Ovary (tissue), 9 donors: ENCODE results near the gene TAAR6. TPM values are rescaled to one million over a fixed set of nuclear protein-coding genes. Genes with fewer than 3 reads are reported as not detected.
"Not testable (repeated sequence)": the region's sequence is repeated elsewhere in the genome, so short reads cannot be mapped to it uniquely, and the experiment has no call there.

ENCODE experiments used
- DNase-seq, 5 donors: peaks; one replicate each; pipeline ENCODE4 v3.0.0-alpha.2; 2019 to 2020
- H3K27ac ChIP-seq, 2 donors: fragments of 200-600 bp; one replicate each; pipeline versions ENCODE4 v1.5.1 to v1.8.0; 2019 to 2022
- H3K27me3 ChIP-seq: fragments of 200-600 bp; one replicate; pipeline ENCODE4 v1.8.0; 2022
- H3K36me3 ChIP-seq: fragments of 200-600 bp; sonication (generic); one replicate; pipeline ENCODE4 v1.5.1; 2019
- H3K4me1 ChIP-seq: one replicate; pipeline ENCODE4 v1.8.1; 2013; ENCODE audit warnings: mild to moderate bottlenecking, moderate library complexity; ENCODE audit not compliant: insufficient read depth
- H3K4me3 ChIP-seq: fragments of 200-600 bp; sonication (generic); one replicate; pipeline ENCODE4 v1.5.1; 2017
- H3K9me3 ChIP-seq, 2 donors: fragments of 200-600 bp in 1 of 2; sonication (generic) in 1 of 2; one replicate each; pipeline versions ENCODE4 v1.5.1 to v1.8.1; 2013 to 2019; ENCODE audit warnings: mild to moderate bottlenecking in 1 of 2, moderate library complexity in 1 of 2
- EP300 ChIP-seq: sonication (generic); formaldehyde crosslinking; IDR thresholded peaks from one replicate; pipeline ENCODE4 v1.6.1; 2017; ENCODE audit warnings: antibody characterized with exemption
- POLR2A ChIP-seq: fragments of 450-650 bp; IDR thresholded peaks from one replicate; pipeline ENCODE4 v1.6.1; 2017; ENCODE audit warnings: antibody characterized with exemption, mild to moderate bottlenecking, moderate library complexity
- WGBS, 3 donors: extraction: QIAGEN DNeasy Blood & Tissue Kit in 1 of 3; methylation state at CpG; one replicate each; pipeline versions ENCODE4 v1.1.5 to v1.1.7; 2013 to 2017; 5-methylcytosine and 5-hydroxymethylcytosine counted together
- intact Hi-C, 4 donors: fragments of 100-400 bp; cut with DNase I; formaldehyde crosslinking; loops; one replicate each; pipeline versions ENCODE4 v1.11.0 to v1.15.1; 2022 to 2023
- polyA plus RNA-seq, 2 donors: library from polyadenylated mRNA; stranded (reverse); fragments of 200-250 nt in 1 of 2; fragments of 350-450 nt in 1 of 2; fragmentation: Illumina TruSeq in 1 of 2; extraction: RNeasy Lipid Tissue Mini Kit (QIAGEN cat#74804) in 1 of 2; gene quantifications; one replicate each; pipeline ENCODE4 v1.2.3, GENCODE V29; 2013 to 2014
- total RNA-seq, 7 donors: library from RNA; depleted of rRNA in 2 of 7; stranded (reverse); fragments of >200 nt in 2 of 7; fragmentation: NEBNext Ultra II Directional in 3 of 7; extraction: Animal tissue kit (Norgen Biotek cat#: 25700) in 3 of 7; gene quantifications; one replicate each; pipeline versions ENCODE4 v1.1.0 to v1.2.4, GENCODE V29; 2016 to 2023
- TF ChIP-seq, protein P1 (sequence below), 3 donors: fragments of 450-650 bp in 2 of 3; fragments of 200-600 bp in 1 of 3; IDR thresholded peaks; one replicate each; pipeline versions ENCODE4 v1.5.1 to v1.8.0; 2016 to 2022; ENCODE audit warnings: antibody characterized with exemption in 3 of 3, mild to moderate bottlenecking in 1 of 3
- donor health status: DM: no; HTN: no; CAD: no; lungs with moderate emphysema.
- donor health status: DM: no; HTN: no; CAD: no.
- donor health status: Bipolar disorder and iron deficiency.
- donor health status: DM: yes; HTN: yes; CAD: no.
- donor health status: DM: no; HTN: no; CAD: no.
- donor health status: DM: yes; HTN: yes; CAD: no.

The TAAR6 gene
- total and polyA plus RNA-seq, 9 donors = not detected

DNA sequence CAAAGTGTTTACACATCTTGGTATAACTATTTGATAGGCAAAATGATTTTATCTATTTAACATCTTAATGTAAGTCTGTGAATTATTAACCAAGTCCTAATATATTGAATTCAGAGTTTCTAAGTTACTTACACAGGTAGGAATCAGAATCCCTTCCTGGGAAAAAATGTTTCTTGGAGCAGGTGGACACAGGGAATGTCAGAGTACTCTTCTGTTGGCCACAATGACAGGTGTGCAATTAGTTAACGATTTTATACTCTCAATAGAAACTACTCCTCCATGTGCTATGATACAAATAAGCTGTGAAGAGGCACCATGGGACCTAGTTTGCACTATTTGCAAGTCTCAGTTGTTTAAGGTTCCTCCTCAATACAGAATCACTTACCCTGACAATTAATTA, 20.2 kb downstream of the TAAR6 start:
- Histone ChIP-seq H3K4me1 (no peaks in the 10 kb centered on the region), H3K4me3 (no peak overlapping the region), H3K9me3 (no peaks in the 10 kb centered on the region), H3K36me3 (no peaks in the 10 kb centered on the region), H3K27ac (no peak overlapping the region), H3K27me3 (no peaks in the 10 kb centered on the region)
- no peak for TF ChIP-seq EP300
- TF ChIP-seq, protein P1, sequence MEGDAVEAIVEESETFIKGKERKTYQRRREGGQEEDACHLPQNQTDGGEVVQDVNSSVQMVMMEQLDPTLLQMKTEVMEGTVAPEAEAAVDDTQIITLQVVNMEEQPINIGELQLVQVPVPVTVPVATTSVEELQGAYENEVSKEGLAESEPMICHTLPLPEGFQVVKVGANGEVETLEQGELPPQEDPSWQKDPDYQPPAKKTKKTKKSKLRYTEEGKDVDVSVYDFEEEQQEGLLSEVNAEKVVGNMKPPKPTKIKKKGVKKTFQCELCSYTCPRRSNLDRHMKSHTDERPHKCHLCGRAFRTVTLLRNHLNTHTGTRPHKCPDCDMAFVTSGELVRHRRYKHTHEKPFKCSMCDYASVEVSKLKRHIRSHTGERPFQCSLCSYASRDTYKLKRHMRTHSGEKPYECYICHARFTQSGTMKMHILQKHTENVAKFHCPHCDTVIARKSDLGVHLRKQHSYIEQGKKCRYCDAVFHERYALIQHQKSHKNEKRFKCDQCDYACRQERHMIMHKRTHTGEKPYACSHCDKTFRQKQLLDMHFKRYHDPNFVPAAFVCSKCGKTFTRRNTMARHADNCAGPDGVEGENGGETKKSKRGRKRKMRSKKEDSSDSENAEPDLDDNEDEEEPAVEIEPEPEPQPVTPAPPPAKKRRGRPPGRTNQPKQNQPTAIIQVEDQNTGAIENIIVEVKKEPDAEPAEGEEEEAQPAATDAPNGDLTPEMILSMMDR (IDR thresholded peaks at IDR 0.05) = no peak
- no peak for TF ChIP-seq POLR2A
- WGBS, 3 donors = 51 to 77% (median 68%) methylated on average over 1 of the region's 1 CpG
- no peak for DNase-seq
- intact Hi-C loops = no loop called here

DNA sequence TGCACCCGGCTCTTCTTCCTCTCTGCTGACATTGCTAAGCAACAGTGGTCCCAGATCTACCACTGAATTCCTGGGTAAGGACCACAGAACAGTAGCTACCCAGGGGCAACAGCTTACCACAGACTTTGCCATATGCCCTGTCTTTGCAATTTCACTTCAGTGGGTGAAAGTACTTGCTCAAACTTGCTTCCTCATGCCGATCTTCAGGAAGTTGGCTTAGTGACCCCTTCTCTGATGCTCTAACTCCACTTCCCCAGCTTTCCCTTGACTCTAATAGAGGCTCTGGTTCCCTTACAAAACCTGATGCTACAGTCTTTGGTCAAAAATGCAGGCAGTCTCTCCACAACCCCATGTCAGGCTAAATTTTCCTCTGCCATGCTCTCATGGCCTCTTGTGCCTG, 22.7 kb downstream of the TAAR6 start:
- no peak for DNase-seq
- TF ChIP-seq, protein P1 (IDR thresholded peaks at IDR 0.05) = no peak
- TF ChIP-seq POLR2A (no peak), EP300 (no peak)
- Histone ChIP-seq H3K9me3 (no peaks in the 10 kb centered on the region), H3K27me3 (no peaks in the 10 kb centered on the region), H3K4me1 (no peaks in the 10 kb centered on the region), H3K36me3 (no peaks in the 10 kb centered on the region), H3K4me3 (no peak overlapping the region), H3K27ac (no peak overlapping the region)
- intact Hi-C loops = no loop called here
- WGBS, 3 donors = 85 to 95% (median 87%) methylated on average over 2 of the region's 2 CpGs

DNA sequence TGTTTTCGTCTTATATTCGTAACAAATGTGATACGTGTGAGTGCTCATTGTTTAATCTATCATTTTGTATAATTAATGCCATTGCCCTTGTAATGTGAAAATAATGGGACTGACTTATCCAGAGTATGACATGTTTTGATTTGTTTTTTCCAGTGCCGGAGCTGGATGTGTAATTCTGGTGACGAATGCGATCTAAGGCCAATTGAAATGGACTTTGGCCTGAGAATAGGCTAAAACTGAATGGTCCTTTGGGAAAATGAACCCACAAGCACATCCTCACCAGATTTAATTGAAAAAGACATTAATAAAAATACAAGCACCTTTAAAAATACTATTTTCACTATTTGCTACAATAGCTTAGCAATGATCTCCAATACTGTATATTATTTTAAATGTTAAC, 26.1 kb downstream of the TAAR6 start:
- TF ChIP-seq, protein P1 (IDR thresholded peaks at IDR 0.05) = no peak
- TF ChIP-seq POLR2A = no peak
- TF ChIP-seq EP300 = no peak
- 80 to 94% (median 86%) methylated on average over 6 of the region's 6 CpGs for WGBS, 3 donors
- H3K4me3 ChIP-seq = no peak overlapping the region

DNA sequence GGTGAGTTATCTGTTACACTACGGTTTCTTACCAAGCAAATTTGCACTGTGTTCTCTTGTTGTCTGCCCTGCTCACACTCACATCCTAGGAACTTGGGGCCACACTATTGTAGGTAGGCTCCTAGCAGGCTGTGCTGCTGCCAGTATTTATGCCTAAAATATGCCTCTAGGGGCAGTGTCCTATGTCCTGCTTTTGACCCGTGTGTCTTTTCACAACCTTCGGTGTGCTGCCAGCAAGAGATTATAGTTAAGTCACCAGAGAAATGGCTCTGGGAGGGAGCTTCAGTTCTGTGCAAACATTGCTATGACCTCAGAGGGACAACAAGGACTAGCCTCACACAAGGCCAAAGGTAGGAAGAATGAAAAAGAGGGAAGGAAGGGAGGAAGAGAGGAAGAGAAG, 28.4 kb downstream of the TAAR6 start:
- intact Hi-C loops = no loop called here
- DNase-seq = no peak
- 55 to 71% (median 59%) methylated on average over 3 of the region's 3 CpGs for WGBS, 3 donors
- H3K4me3 ChIP-seq = no peak overlapping the region
- H3K27me3 ChIP-seq = no peaks in the 10 kb centered on the region
- TF ChIP-seq POLR2A (no peak), EP300 (no peak)
- TF ChIP-seq, protein P1 (IDR thresholded peaks at IDR 0.05) = no peak
- H3K4me1 ChIP-seq = no peaks in the 10 kb centered on the region
- H3K9me3 ChIP-seq = no peaks in the 10 kb centered on the region
- no peak overlapping the region for H3K27ac ChIP-seq
- no peaks in the 10 kb centered on the region for H3K36me3 ChIP-seq

More for the DNA sequence above, 26.1 kb downstream of the TAAR6 start:
- intact Hi-C loops = no loop called here
- no peak for DNase-seq
- Histone ChIP-seq H3K27me3 (no peaks in the 10 kb centered on the region), H3K27ac (no peak overlapping the region), H3K4me1 (no peaks in the 10 kb centered on the region), H3K9me3 (no peaks in the 10 kb centered on the region), H3K36me3 (no peaks in the 10 kb centered on the region)

DNA sequence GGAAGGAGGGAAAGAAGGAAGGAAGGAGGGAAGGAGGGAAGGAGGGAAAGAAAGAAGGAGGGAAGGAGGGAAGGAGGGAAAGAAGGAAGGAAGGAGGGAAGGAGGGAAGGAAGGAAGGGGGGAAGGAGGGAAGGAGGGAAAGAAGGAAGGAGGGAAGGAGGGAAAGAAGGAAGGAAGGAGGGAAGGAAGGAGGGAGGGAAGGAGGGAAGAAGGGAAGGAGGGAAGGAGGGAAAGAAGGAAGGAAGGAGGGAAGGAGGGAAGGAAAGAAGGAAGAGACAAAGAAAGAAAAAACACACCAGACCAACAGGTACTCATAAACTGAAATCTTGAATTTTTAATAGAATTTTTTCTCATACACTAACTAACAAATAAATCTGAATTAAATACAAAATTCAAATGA, 30.8 kb downstream of the TAAR6 start:
- H3K9me3 ChIP-seq, H3K4me3 ChIP-seq, H3K27ac ChIP-seq, intact Hi-C loops, H3K4me1 ChIP-seq, H3K27me3 ChIP-seq, DNase-seq, H3K36me3 ChIP-seq: not testable (repeated sequence)
